ENCODE results near the gene PRMT7. TPM values are rescaled to one million over a fixed set of nuclear protein-coding genes. Genes with fewer than 3 reads are reported as not detected.

PRMT7 gene
- polyA plus RNA-seq, 5 donors = 50.9 to 66.9 (median 53.9) TPM

DNA sequence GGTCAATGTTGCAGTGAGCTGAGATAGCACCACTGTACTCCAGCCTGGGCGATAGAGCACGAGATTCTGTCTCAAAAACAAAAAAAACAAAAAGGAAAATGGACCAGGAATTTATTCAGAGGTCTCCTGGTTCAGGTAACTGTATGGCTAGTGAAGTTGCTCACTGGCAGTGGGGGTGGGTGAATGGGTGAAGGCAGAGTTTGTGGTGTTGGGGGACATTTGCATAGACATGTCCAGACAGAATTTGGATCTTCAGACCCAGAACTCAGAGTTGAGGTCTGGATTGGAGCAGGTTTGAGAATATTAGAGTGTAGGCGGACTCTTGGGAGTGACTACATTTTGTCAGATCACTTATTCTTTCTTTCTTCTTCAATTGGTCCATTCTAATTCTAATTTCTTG, 82.5 kb downstream of the PRMT7 start:
- DNase-seq = no peak

DNA sequence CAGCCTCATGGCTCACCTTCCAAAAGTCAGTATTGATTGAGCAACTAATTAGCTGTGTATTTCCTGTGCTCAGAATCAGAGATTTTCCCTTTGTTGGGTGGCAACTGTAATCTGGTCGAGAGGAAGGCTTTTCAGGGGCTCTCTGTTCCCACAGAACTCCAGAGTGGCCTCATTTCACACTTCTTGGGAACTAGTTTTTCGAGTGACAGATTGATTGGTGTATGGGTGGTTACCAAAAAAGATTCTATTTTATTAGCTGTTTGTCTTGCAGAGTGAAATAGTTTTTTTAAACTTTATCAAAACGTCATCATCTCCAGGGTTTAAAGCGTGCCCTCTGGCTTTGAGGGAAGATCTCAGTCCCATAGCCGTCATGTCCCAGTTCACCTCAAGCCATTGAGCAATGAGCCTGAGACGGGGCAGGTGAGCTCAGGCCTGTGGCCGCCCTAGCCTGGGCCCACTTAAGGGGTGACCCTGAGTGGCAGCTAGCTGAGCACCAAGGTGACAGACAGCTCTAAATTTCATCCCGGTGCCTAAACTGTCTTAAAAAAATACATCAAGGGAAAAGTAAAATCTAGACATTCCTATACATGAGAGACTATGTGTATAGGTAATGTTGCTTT, 84.5 kb downstream of the PRMT7 start:
- DNase-seq = no peak

DNA sequence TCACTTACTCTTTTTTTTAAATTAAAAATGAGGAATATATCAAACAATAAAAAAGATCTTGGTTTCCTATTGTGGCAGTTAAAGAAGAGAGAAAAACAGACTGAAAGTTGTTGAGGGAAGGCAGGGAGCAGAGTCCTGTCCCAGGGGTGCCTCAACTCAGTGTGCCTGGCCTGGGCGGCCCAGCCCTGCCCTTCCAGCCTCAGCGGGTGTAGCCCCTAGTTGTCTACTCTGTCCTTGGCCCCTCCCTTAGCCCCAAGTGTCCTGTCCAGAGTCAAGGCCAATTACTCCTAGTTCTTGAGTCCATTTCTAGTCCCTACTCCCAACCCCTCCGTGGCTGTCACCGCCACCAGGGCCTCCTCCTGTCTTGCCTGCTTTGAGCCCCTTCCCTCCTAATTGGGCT, 85.0 kb downstream of the PRMT7 start:
- DNase-seq = no peak

DNA sequence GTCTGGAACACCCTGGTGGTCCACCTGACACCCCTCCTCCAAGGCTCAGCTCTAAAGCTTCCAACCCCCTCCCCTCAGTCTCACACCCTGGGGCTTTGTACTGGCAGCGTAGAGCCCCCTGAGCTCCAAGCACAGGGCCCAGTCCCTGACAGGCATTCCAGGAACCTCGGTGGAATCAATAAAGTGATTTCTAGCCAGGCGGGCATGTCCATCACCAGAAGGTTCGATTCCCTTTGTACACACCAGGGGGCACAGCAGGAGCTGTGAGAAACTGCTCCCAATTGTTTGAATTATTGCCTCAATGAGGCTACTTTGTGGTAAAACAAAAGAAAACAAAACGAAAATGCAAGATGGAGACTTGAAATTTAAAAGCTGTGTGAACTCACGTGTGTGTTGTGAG, 85.7 kb downstream of the PRMT7 start:
- no peak for DNase-seq

DNA sequence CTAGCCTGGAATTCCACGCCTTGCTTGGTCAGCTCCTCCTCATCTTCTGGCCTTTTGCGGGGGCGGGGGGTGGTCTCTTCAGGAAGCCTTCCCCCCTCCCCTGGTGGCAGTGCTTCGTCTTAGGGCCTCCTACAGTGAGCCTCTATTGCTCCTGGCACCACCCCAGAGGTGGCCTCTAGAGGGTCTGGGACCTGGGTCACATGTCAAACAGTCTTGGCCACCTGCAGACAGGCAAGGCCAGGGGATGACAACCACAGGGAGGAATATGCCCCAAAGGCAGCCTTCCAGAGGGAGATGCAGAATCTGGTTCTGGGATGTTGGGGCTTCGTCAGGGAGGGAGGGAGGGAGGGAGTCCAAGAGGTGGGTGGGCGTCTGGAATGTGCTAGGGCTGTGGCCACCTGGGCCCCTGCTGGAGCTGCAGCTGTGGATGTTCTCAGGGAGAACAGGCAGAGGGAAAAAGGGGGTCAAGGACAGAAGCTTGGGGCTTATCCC, 86.9 kb downstream of the PRMT7 start:
- no peak for DNase-seq

DNA sequence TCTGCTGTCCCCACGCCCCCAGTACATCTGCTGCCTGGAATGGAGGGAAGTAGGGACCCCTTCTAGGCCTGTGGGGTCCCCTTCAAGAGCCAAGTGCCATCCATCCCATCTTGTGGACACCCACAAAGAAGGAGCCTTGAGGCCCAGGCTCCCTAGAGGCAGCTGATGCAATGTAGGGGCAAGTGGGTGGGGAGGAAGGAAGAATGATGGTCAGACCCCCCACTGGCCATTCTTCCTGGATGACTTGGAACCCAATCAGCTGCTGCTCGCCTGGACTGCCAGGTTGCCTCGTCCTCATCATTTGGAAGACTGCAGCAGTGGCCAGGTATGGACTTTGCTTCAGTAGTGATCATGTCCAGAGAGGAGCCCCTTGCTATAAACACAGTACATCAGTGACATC, 88.6 kb downstream of the PRMT7 start:
- no peak for DNase-seq

DNA sequence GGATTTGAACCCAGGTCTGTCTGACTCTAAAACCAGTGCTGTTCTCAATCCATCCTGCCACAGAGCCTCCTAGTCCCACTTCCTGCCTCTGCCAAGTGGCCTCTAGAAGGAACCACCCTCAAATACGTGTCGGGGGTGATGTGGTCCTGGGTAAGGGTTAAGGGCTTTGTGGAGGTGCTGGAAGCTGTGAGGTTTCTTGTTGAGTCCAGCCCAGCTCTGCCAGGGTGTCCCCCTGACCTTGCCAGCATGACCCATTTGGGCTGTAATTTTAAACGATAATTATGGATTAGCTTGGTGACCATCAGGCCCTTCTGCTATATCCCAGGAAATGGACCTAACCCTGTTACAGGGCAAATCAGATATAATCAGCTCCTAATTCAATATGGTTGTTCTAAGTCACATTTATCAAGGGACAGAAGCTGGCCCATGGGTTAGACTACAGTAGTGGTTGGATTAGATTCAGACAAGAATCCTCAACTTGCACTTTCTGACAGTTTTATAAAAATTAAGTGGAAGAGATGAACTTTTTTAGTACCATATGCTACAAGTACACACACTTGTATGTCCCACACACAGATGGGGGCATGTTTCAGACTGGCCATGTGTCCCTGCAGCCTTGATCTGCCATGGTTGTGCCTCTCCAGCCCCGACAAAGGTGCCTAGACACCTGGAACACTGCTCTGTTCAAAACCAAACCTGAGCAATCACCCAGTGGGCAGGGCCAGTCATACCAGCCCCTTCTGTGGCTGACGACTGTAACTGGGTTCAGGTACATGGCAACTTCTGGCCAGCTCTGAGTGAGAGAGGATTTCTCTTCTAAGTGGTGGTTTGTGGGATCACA, 89.5 kb downstream of the PRMT7 start:
- DNase-seq = no peak

DNA sequence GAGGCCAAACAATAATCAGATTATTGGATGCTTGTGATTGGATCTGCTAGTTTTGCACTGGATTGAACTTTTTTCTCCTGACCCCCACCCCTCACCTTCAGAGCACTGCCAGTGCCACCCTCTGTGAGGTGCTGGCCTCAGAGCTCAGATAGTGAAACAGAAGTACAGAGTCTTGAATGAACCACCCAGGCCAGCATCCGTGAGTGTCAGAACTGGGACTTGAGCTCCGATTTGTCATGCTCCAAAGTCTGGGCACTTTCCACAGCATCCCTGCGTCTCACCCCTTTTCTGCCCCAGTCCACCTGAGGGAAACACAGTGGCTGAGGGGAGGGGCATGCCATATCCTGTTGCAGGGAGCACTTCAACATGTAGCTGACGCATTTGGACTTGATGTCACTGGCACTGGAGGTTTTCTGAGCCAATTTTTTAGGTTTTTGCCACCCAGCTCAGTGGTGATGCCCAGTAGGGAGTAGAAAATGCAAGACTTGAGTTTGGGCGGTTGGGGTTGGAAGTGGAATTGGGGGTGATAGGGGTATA, 90.2 kb downstream of the PRMT7 start:
- DNase-seq = no peak

DNA sequence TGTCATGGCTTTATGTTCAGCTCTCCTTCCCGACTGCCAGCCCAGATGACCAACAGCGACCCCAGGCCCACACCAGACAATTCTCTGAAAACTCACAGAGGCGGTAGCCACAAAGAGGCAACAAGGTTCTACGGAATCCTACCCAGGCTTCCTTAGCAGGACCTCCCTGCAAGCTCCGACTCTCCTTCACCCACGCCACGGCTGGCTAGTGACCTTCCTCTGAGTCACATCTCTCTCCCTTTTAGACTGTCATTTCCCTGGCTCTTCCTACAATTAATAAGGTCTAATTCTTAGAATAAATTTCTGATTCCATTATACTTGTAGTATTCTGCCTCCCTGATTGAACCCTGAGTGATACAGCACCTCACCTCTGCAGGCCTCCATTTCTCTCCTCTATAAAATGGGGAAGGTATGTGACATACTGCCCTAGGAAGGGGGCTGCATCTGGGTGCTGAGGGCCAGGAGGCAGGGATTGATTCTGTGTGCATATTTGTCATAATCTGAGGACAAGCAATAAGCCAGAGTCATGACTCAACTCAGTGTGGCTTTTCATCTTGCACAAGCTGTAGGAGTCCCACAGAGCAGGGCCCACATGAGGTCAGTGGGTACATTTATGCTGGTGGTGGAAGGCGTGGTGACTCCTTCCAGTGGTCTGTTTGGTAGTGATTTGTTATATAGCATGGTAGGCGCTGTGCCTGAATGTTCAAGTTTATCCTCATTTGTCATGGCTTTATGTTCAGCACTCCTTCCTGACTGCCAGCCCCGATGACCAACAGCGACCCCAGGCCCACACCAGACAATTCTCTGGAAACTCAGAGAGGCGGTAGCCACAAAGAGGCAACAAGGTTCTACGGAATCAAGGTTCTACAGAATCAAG, 91.3 kb downstream of the PRMT7 start:
- no peak for DNase-seq

DNA sequence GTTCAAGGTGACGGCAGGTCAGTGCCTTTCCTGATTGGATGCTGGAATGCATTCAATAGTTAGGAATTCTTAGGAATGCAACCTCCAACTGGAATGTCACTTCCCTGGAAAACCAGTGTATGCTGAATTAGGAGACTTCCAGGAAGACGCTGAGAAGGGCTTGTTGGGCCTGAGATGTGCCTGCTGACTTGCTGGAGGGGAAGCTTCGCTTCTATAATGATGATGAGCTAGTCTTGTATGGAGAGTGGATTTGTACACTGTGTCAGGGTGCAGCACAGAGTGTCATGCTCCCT, 91.9 kb downstream of the PRMT7 start:
- no peak for DNase-seq

DNA sequence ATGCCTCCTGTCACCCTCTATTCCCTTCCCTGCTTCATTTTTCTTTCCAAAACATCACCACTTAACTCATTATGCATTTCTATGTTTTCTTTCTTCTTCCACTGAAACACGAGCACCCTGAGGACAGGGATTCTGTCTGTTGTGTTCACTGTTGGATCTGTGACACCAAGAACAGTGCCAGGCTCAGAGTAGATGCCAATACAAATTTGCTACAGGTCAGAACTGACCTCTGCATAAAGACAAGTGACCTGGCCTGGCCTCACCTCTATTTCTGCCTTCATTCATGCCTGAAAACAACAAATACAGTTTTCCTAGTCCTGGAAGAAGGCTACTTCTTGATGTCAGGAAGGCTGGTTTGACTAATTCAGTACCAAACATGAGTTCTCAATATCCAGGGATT, 92.4 kb downstream of the PRMT7 start:
- DNase-seq = no peak

DNA sequence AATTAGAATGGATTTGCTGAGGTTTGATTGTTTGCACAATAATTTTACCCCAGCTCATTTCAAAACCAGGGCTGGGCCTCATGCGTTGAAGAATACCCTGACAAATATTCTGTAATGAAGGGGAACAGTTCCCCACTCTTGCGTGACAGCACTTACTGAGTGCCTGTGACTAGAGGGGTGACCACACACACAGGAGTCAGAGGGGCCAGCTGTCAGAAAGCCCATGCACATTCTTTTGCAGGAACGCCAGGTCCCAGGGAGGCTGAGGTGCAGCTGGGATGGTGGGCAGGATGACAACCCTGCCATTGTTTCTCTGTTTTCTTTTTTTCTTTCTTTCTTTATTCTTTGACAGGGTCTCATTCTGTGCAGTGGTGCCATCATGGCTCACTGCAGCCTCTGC, 92.9 kb downstream of the PRMT7 start:
- no peak for DNase-seq

DNA sequence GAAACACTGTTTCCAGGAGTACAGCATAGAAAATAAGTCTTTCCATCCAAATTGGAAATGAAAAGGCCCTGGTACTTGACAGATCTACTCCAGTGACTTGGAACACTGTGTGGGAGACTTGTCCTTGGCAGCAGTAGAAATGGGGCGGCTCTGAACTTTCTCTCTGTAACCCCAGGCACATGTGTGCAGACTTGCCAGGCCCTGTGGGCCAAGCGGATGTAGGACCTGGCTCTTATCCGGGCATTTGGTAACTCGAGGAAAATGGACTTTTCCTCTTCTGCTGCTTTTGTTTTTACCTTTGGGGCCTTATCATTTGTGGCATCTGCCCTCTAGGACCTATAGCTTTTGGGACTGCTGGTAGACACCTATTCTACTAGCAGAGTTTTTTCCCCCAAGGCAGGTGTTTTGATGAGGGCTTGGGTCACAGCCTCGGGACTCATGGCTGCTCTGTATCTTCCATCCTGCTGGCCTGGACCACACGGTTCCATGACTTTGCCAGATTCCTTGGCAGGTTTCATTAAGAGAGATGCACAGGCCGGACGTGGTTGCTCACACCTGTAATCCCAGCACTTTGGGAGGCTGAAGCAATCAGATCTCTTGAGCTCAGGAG, 94.0 kb downstream of the PRMT7 start:
- no peak for DNase-seq

DNA sequence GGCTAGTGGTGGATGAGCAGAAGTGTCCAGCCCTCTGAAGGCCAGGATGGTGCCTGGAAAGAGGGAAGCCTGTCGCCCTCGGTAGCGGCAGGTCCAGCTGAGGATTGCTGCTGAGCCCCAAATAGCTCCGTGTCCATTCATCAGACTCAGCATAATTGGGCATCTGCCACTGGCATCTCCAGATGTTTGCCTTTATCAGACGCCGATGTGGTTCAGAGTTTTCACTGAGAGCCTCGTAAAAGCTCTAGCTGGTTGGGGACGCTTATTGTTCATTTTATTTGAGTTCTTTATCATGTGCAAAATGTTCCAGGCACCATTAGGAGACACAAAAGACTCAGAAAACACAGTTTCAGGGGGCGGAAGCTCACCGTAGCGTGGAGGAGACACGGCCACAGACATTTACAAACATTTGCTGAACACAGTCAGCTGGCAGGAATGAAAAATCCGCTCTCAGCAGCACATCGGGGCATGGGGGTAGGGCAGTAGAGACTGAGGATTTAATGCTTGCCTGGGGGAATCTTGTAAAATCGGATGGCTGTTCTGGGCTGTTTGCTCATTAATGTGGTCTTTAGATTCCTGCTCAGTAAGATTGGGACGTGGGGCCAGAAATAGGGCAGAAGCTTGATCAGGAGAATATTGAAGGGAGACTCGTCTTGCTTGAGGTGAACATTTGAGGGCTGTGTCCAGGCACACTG, 95.8 kb downstream of the PRMT7 start:
- no peak for DNase-seq

Other genes with a start within 250 kb of the PRMT7 start
- gene NFATC3, start 225.6 kb upstream of the PRMT7 start, polyA plus RNA-seq (ENCODE audit: insufficient read depth in 1 of 5, insufficient read length in 5 of 5, low replicate concordance in 1 of 5) = 10 to 100 TPM; 29.8 to 42.9 (median 40.5) TPM
- 10 to 100 TPM; 42.5 to 64.9 (median 49.6) TPM for gene ESRP2, start 74.9 kb upstream of the PRMT7 start, polyA plus RNA-seq (ENCODE audit: insufficient read depth in 1 of 5, insufficient read length in 5 of 5, low replicate concordance in 1 of 5)
- gene PLA2G15, start 65.6 kb upstream of the PRMT7 start, polyA plus RNA-seq (ENCODE audit: insufficient read depth in 1 of 5, insufficient read length in 5 of 5, low replicate concordance in 1 of 5) = 10 to 100 TPM; 10.0 to 14.0 (median 11.0) TPM
- gene SLC7A6, start 46.5 kb upstream of the PRMT7 start, polyA plus RNA-seq (ENCODE audit: insufficient read depth in 1 of 5, insufficient read length in 5 of 5, low replicate concordance in 1 of 5) = 10 to 100 TPM in 4 of 5 donors, 1 to 10 TPM in 1; 10.0 to 13.3 (median 11.9) TPM
- 10 to 100 TPM; 19.8 to 25.0 (median 21.7) TPM for gene SLC7A6OS, start 73 bp upstream of the PRMT7 start, polyA plus RNA-seq (ENCODE audit: insufficient read depth in 1 of 5, insufficient read length in 5 of 5, low replicate concordance in 1 of 5)
- gene SMPD3, start 137.5 kb downstream of the PRMT7 start, polyA plus RNA-seq (ENCODE audit: insufficient read depth in 1 of 5, insufficient read length in 5 of 5, low replicate concordance in 1 of 5) = 1 to 10 TPM; 1.9 to 4.4 (median 3.5) TPM
- 10 to 100 TPM; 27.5 to 52.9 (median 46.2) TPM for gene ZFP90, start 228.3 kb downstream of the PRMT7 start, polyA plus RNA-seq (ENCODE audit: insufficient read depth in 1 of 5, insufficient read length in 5 of 5, low replicate concordance in 1 of 5)